RWPE1 (cell line): Measurements from ENCODE around the gene ACAD9.
A peak's percentile ranks its signal among the peaks of the same experiment; 100 is the strongest.
"Not testable (repeated sequence)": the region's sequence is repeated elsewhere in the genome, so short reads cannot be mapped to it uniquely, and the experiment has no call there.

ENCODE experiments used
- CTCF ChIA-PET: fragments of 350-600 bp; sonication (Branson Sonifier 250); formaldehyde crosslinking; extraction: SDS; loops from one replicate; lab custom pipeline; 2021; lab: Yijun Ruan, JAX
- POLR2A ChIA-PET: fragments of 400-600 bp; formaldehyde crosslinking; extraction: SDS; loops from one replicate; lab custom pipeline; 2020; ENCODE audit warnings: antibody characterized with exemption; ENCODE audit not compliant: low non-redundant PET; lab: Yijun Ruan, JAX
- DNase-seq: peaks from one replicate; pipeline ENCODE4 v3.0.0; 2012; ENCODE audit warnings: low spot score
- H3K27ac ChIP-seq: fragments of 450-650 bp; 2 replicates; pipeline ENCODE4 v1.5.1; 2017
- TF ChIP-seq, protein P1 (sequence below): fragments of 450-650 bp; conservative IDR thresholded peaks from 2 replicates; pipeline ENCODE4 v1.5.1; 2017; ENCODE audit warnings: low read depth, mild to moderate bottlenecking

ACAD9 gene

GRCh38 chr3:128859630-128860029, 19.8 kb upstream of the ACAD9 start:
- CTCF ChIA-PET: interaction anchor here (0.7 kb wide), 1 partner anchor 13 kb away, joined by 5 read pairs; no protein-coding TSS in a partner anchor
- TF ChIP-seq, protein P1, sequence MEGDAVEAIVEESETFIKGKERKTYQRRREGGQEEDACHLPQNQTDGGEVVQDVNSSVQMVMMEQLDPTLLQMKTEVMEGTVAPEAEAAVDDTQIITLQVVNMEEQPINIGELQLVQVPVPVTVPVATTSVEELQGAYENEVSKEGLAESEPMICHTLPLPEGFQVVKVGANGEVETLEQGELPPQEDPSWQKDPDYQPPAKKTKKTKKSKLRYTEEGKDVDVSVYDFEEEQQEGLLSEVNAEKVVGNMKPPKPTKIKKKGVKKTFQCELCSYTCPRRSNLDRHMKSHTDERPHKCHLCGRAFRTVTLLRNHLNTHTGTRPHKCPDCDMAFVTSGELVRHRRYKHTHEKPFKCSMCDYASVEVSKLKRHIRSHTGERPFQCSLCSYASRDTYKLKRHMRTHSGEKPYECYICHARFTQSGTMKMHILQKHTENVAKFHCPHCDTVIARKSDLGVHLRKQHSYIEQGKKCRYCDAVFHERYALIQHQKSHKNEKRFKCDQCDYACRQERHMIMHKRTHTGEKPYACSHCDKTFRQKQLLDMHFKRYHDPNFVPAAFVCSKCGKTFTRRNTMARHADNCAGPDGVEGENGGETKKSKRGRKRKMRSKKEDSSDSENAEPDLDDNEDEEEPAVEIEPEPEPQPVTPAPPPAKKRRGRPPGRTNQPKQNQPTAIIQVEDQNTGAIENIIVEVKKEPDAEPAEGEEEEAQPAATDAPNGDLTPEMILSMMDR: no peak
- POLR2A ChIA-PET: interaction anchor here (0.6 kb wide), 1 partner anchor 209 kb away, joined by 5 read pairs; no protein-coding TSS in a partner anchor
- no peak overlapping the region for H3K27ac ChIP-seq
- no peak for DNase-seq

- TF ChIP-seq, protein P1: no peak
- ChIA-PET CTCF (no interaction called here), POLR2A (no interaction called here)
- H3K27ac ChIP-seq: no peak overlapping the region
- no peak for DNase-seq
Observed at GRCh38 chr3:128861491-128861890, 17.9 kb upstream of the ACAD9 start.

- ChIA-PET CTCF (no interaction called here), POLR2A (no interaction called here)
- DNase-seq: no peak
- H3K27ac ChIP-seq: no peak overlapping the region
- TF ChIP-seq, protein P1: 0 out of 2 replicates have a peak, but pooled peaks have one; percentile 10
Observed at GRCh38 chr3:128863560-128863959, 15.9 kb upstream of the ACAD9 start.

DNA sequence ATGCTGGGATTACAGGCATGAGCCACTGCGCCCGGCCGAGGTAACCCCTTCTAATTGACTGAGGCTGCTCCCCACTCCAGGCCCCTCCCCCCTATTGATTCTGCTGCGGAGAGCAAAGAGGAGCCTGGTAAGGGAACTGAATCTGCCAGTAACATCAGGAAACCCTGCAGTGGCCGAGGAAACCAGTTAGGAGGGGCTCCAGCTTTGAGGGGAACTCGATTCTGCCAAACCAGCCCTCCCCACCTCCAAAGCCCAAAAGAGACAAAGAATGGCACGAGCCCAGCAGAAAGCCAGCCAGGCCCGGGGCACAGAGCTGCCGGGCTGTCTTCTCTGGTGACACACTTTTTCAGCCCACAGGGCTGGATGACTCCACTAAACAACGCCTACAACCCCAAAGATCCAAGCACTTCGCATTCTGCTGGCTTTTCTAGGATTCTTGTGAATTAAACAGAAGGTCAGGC, 15.0 kb upstream of the ACAD9 start:
- no peak overlapping the region for H3K27ac ChIP-seq
- ChIA-PET CTCF (interaction anchor here (0.5 kb wide), 1 partner anchor 200 kb away, joined by 4 read pairs; no protein-coding TSS in a partner anchor), POLR2A (no interaction called here)
- TF ChIP-seq, protein P1: no peak
- no peak for DNase-seq

- POLR2A ChIA-PET, DNase-seq, H3K27ac ChIP-seq: not testable (repeated sequence)
- CTCF ChIA-PET: interaction anchor here (0.5 kb wide), 1 partner anchor 199 kb away, joined by 4 read pairs; no protein-coding TSS in a partner anchor
Observed at GRCh38 chr3:128864849-128865804, 14.3 kb upstream of the ACAD9 start.

GRCh38 chr3:128867200-128868125, 12.0 kb upstream of the ACAD9 start:
- CTCF ChIA-PET: interaction anchor here (0.6 kb wide), 1 partner anchor 142 kb away, joined by 3 read pairs; the partner anchor contains the start of gene RAB7A
- H3K27ac ChIP-seq: peak overlapping the region; percentile 28; the same call in 1 of the 2 replicates
- POLR2A ChIA-PET: interaction anchor here (1.0 to 2.2 kb wide), 2 partner anchors 11 to 12 kb away, joined by 4 to 7 read pairs; no protein-coding TSS in a partner anchor
- TF ChIP-seq, protein P1: no peak
- DNase-seq: no peak
